Right lobe of liver (tissue), 4 donors: ENCODE results near the gene ST6GALNAC5.

Experiments used
- CTCF ChIP-seq, 4 donors: fragments of 200-600 bp in 3 of 4; fragments of 450-650 bp in 1 of 4; IDR thresholded peaks; one replicate each; pipeline versions ENCODE4 v1.5.1 to v1.8.0; 2016 to 2022; ENCODE audit warnings: antibody characterized with exemption in 4 of 4, mild to moderate bottlenecking in 2 of 4
- POLR2A ChIP-seq: fragments of 450-650 bp; IDR thresholded peaks from one replicate; pipeline ENCODE4 v1.6.1; 2017; ENCODE audit warnings: antibody characterized with exemption, mild to moderate bottlenecking
- donor health status: DM: no; HTN: no; CAD: no.
- donor health status: DM: no; HTN: no; CAD: no.
- donor health status: DM: no; HTN: yes; CAD: no.

GRCh38 chr1:76998582-76999223 lies 131.4 kb downstream of the ST6GALNAC5 start:
- TF ChIP-seq CTCF (IDR thresholded peaks at IDR 0.05) (no peak), POLR2A (no peak)
